Liver (tissue), 9 donors: ENCODE measurements around the gene OSBPL10. TPM values are rescaled to one million over a fixed set of nuclear protein-coding genes. Genes with fewer than 3 reads are reported as not detected.

Experiments
- DNase-seq: peaks from one replicate; pipeline ENCODE4 v3.0.0-alpha.2; 2017; ENCODE audit warnings: low spot score
- H3K27ac ChIP-seq, 2 donors: one replicate each; pipeline ENCODE4 v1.7.0; 2013; ENCODE audit warnings: inconsistent platforms in 2 of 2, low read length in 2 of 2, control low read depth in 1 of 2, low read depth in 1 of 2, mild to moderate bottlenecking in 1 of 2
- H3K27me3 ChIP-seq, 4 donors: one replicate each; pipeline versions ENCODE4 v1.6.1 to v1.7.0; 2013; ENCODE audit warnings: low read length in 3 of 4, inconsistent platforms in 1 of 4, mild to moderate bottlenecking in 1 of 4, moderate library complexity in 1 of 4; ENCODE audit not compliant: control insufficient read depth in 4 of 4, insufficient read depth in 4 of 4
- H3K36me3 ChIP-seq, 4 donors: one replicate each; pipeline versions ENCODE4 v1.6.1 to v1.7.0; 2013; ENCODE audit warnings: low read length in 3 of 4, mild to moderate bottlenecking in 3 of 4, low read depth in 1 of 4, moderate library complexity in 1 of 4; ENCODE audit not compliant: control insufficient read depth in 4 of 4, insufficient read depth in 3 of 4
- H3K4me1 ChIP-seq, 4 donors: one replicate each; pipeline versions ENCODE4 v1.6.1 to v1.7.0; 2013; ENCODE audit warnings: low read length in 3 of 4, mild to moderate bottlenecking in 3 of 4, moderate library complexity in 1 of 4; ENCODE audit not compliant: control insufficient read depth in 4 of 4, insufficient read depth in 4 of 4
- H3K4me3 ChIP-seq, 3 donors: one replicate each; pipeline versions ENCODE4 v1.6.1 to v1.7.0; 2013; ENCODE audit warnings: low read length in 3 of 3, control low read depth in 1 of 3, low read depth in 1 of 3, mild to moderate bottlenecking in 1 of 3
- H3K9ac ChIP-seq, 2 donors: one replicate each; pipeline ENCODE4 v1.7.0; 2013; ENCODE audit warnings: low read length in 2 of 2, mild to moderate bottlenecking in 2 of 2, moderate library complexity in 2 of 2, control low read depth in 1 of 2, low read depth in 1 of 2
- H3K9me3 ChIP-seq, 4 donors: one replicate each; pipeline versions ENCODE4 v1.6.1 to v1.7.0; 2013; ENCODE audit warnings: low read length in 3 of 4; ENCODE audit not compliant: control insufficient read depth in 4 of 4
- EGR1 ChIP-seq, 2 donors: IDR thresholded peaks; 2 replicates each; pipeline ENCODE4 v1.6.1; 2016 to 2018; ENCODE audit warnings: antibody characterized with exemption in 2 of 2, low read depth in 2 of 2
- FOXA1 ChIP-seq: IDR thresholded peaks from 2 replicates; pipeline ENCODE4 v1.6.1; 2016; ENCODE audit warnings: antibody characterized with exemption
- FOXA2 ChIP-seq: IDR thresholded peaks from 2 replicates; pipeline ENCODE4 v1.6.1; 2016; ENCODE audit warnings: antibody characterized with exemption
- GABPA ChIP-seq, 2 donors: IDR thresholded peaks in 1 of 2; conservative IDR thresholded peaks in 1 of 2; 2 replicates each; pipeline ENCODE4 v1.6.1; 2016; ENCODE audit warnings: antibody characterized with exemption in 2 of 2, mild to moderate bottlenecking in 1 of 2, moderate library complexity in 1 of 2
- HNF4G ChIP-seq: IDR thresholded peaks from 2 replicates; pipeline ENCODE4 v1.6.1; 2016; ENCODE audit warnings: antibody characterized with exemption
- JUND ChIP-seq, 2 donors: IDR thresholded peaks; 2 replicates each; pipeline ENCODE4 v1.6.1; 2016; ENCODE audit warnings: antibody characterized with exemption in 2 of 2
- NR2F2 ChIP-seq: IDR thresholded peaks from 2 replicates; pipeline ENCODE4 v1.6.1; 2016; ENCODE audit warnings: antibody characterized with exemption
- RAD21 ChIP-seq, 2 donors: IDR thresholded peaks; 2 replicates each; pipeline ENCODE4 v1.6.1; 2016; ENCODE audit warnings: antibody characterized with exemption in 2 of 2, mild to moderate bottlenecking in 2 of 2
- SP1 ChIP-seq: IDR thresholded peaks from 2 replicates; pipeline ENCODE4 v1.6.1; 2018; ENCODE audit warnings: antibody characterized with exemption, mild to moderate bottlenecking
- TAF1 ChIP-seq: conservative IDR thresholded peaks from 2 replicates; pipeline ENCODE4 v1.6.1; 2016; ENCODE audit warnings: antibody characterized with exemption, mild to moderate bottlenecking
- YY1 ChIP-seq: IDR thresholded peaks from 2 replicates; pipeline ENCODE4 v1.6.1; 2016; ENCODE audit warnings: antibody characterized with exemption, mild to moderate bottlenecking
- WGBS: extraction: QIAGEN DNeasy Blood & Tissue Kit; methylation state at CpG from one replicate; pipeline ENCODE4 v1.1.7; 2013; 5-methylcytosine and 5-hydroxymethylcytosine counted together
- polyA plus RNA-seq, 2 donors: library from polyadenylated mRNA; stranded (reverse) in 1 of 2; unstranded in 1 of 2; fragments of 200-250 nt in 1 of 2; fragments of >200 nt in 1 of 2; fragmentation: Nextera tagmentation in 1 of 2; extraction: Ambion mirVana in 1 of 2; gene quantifications; one replicate each; pipeline versions ENCODE4 v1.2.1 to v1.2.3, GENCODE V29; 2013 to 2015
- total RNA-seq, 2 donors: library from RNA; depleted of rRNA; stranded (reverse); fragments of >200 nt; gene quantifications; one replicate each; pipeline ENCODE4 v1.2.3, GENCODE V29; 2014
- TF ChIP-seq, protein P1 (sequence below): IDR thresholded peaks from 2 replicates; pipeline ENCODE4 v1.6.1; 2016; ENCODE audit warnings: antibody characterized with exemption
- TF ChIP-seq, protein P2 (sequence below): IDR thresholded peaks from 2 replicates; pipeline ENCODE4 v1.6.1; 2016; ENCODE audit warnings: antibody characterized with exemption
- TF ChIP-seq, protein P3 (sequence below): IDR thresholded peaks from 2 replicates; pipeline ENCODE4 v1.6.1; 2016; ENCODE audit warnings: antibody characterized with exemption, mild to moderate bottlenecking
- TF ChIP-seq, protein P4 (sequence below): fragments of 150-350 bp; IDR thresholded peaks from 2 replicates; pipeline ENCODE4 v1.5.1; 2017; ENCODE audit warnings: improper control_type of control experiment, low read depth, low read length; ENCODE audit not compliant: missing input control
- donor health status: healthy.
- donor health status: healthy.
- donor health status: healthy.
- donor health status: healthy.
- donor health status: healthy.

Gene OSBPL10
- total and polyA plus RNA-seq, 4 donors: 0.75 to 4.0 (median 1.7) TPM

DNA sequence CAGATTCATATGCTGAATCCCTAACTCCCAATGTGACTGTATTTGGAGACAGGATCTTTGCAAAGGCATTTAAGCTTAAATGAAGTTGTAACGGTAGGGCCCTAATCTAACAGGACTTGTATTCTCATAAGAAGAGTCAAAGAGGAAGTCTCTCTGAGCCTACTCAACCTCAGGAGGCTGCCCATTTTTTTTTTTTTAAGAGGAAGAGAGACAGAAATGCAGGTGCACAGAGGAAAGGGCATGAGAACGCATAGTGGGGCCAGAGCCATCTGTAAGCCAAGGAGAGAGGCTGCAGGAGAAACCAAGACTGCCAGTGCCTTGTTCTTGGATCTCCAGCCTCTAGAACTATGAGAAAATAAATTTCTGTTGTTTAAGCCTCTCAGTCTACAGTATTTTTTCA is 28.9 kb upstream of the OSBPL10 start:
- 72% methylated on average over 2 of the region's 2 CpGs for WGBS

DNA sequence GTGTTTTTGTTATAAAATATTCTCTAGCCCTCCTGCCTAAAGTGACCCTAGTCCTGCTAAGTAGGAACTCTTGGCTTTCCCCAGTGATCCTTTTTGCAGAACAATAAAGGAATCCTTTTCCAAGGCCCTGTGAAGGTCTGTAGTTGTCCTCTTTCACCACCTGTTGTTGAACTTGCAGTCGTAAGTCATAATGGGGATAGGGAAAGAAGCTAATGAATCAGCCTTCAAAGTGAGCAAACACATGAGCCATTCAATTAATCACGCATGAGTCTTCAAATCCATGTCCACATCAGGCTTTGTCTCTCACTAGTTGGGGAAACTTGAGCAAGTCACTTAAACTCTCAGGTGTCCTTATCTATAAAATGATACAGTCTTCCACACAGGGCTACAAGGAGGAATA is 28.0 kb upstream of the OSBPL10 start:
- no peak overlapping the region for H3K9ac ChIP-seq
- H3K4me1 ChIP-seq: no peaks in the 10 kb centered on the region
- H3K27ac ChIP-seq: no peak overlapping the region
- H3K9me3 ChIP-seq: no peaks in the 10 kb centered on the region
- H3K27me3 ChIP-seq: peaks cover 0 to 3% (median 0%) of the 10 kb centered on the region in 4 donors
- no peak for DNase-seq
- H3K36me3 ChIP-seq: no peaks in the 10 kb centered on the region
- TF ChIP-seq, protein P1, sequence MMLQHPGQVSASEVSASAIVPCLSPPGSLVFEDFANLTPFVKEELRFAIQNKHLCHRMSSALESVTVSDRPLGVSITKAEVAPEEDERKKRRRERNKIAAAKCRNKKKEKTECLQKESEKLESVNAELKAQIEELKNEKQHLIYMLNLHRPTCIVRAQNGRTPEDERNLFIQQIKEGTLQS: no peak
- no peak for TF ChIP-seq HNF4G
- no peak for TF ChIP-seq JUND (IDR thresholded peaks at IDR 0.05)
- TF ChIP-seq SP1: no peak
- TF ChIP-seq FOXA2: no peak
- TF ChIP-seq, protein P2, sequence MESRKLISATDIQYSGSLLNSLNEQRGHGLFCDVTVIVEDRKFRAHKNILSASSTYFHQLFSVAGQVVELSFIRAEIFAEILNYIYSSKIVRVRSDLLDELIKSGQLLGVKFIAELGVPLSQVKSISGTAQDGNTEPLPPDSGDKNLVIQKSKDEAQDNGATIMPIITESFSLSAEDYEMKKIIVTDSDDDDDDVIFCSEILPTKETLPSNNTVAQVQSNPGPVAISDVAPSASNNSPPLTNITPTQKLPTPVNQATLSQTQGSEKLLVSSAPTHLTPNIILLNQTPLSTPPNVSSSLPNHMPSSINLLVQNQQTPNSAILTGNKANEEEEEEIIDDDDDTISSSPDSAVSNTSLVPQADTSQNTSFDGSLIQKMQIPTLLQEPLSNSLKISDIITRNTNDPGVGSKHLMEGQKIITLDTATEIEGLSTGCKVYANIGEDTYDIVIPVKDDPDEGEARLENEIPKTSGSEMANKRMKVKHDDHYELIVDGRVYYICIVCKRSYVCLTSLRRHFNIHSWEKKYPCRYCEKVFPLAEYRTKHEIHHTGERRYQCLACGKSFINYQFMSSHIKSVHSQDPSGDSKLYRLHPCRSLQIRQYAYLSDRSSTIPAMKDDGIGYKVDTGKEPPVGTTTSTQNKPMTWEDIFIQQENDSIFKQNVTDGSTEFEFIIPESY: no peak
- TF ChIP-seq NR2F2: no peak
- no peak for TF ChIP-seq YY1
- H3K4me3 ChIP-seq: no peak overlapping the region
- 94% methylated on average over 2 of the region's 2 CpGs for WGBS

More for the DNA sequence above, 28.9 kb upstream of the OSBPL10 start:
- DNase-seq: no peak
- no peak overlapping the region for H3K27ac ChIP-seq
- H3K4me1 ChIP-seq: no peaks in the 10 kb centered on the region
- no peaks in the 10 kb centered on the region for H3K9me3 ChIP-seq
- TF ChIP-seq JUND (IDR thresholded peaks at IDR 0.05) (no peak), NR2F2 (no peak)
- TF ChIP-seq, protein P2: no peak
- peaks cover 0 to 3% (median 0%) of the 10 kb centered on the region in 4 donors for H3K27me3 ChIP-seq
- no peaks in the 10 kb centered on the region for H3K36me3 ChIP-seq
- no peak overlapping the region for H3K4me3 ChIP-seq
- H3K9ac ChIP-seq: no peak overlapping the region

DNA sequence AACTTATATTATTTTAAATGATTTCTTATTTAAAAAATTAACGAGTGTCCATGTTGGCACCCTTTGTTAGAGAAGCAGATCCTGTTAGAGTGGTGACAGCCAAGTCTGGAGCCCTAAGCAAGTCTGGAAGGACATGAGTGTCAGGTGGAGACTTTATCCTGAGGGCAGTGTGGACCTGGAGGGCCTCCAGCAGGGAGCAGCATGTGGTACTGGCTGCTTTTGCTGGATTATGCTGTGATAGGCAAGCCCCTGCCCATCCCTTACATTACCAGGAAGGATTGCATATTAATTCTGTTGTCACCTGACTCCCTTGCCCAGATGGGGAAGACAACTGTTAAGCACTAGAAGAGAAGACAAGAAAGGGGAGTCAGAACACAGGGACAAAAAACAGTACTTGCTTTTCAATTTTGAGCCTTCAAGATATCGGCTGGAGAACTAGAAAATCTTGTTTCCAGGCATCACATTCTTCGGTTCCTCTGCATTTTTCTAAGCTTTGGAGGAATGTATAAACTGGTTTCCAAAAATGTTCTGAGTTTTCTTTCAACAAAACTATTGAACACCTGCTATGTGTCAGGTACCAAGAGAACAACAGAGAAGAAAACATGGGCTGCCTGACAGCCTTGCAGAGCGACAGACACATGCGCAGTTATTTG is 23.2 kb upstream of the OSBPL10 start:
- 83% methylated on average over 5 of the region's 5 CpGs for WGBS

More for the DNA sequence above, 23.2 kb upstream of the OSBPL10 start:
- no peaks in the 10 kb centered on the region for H3K36me3 ChIP-seq
- no peak for DNase-seq
- H3K4me3 ChIP-seq: no peak overlapping the region
- H3K9ac ChIP-seq: no peak overlapping the region
- no peak overlapping the region for H3K27ac ChIP-seq
- TF ChIP-seq GABPA (IDR thresholded peaks at IDR 0.05 in 1 of 2, conservative IDR thresholded peaks at IDR 0.05 in 1 of 2) (no peak), RAD21 (IDR thresholded peaks at IDR 0.05) (no peak), HNF4G (no peak), JUND (IDR thresholded peaks at IDR 0.05) (no peak), YY1 (no peak), TAF1 (no peak), FOXA1 (no peak), SP1 (no peak), EGR1 (IDR thresholded peaks at IDR 0.05; ENCODE audit: low read depth in 2 of 2) (no peak)
- TF ChIP-seq, protein P1: no peak
- TF ChIP-seq, protein P3, sequence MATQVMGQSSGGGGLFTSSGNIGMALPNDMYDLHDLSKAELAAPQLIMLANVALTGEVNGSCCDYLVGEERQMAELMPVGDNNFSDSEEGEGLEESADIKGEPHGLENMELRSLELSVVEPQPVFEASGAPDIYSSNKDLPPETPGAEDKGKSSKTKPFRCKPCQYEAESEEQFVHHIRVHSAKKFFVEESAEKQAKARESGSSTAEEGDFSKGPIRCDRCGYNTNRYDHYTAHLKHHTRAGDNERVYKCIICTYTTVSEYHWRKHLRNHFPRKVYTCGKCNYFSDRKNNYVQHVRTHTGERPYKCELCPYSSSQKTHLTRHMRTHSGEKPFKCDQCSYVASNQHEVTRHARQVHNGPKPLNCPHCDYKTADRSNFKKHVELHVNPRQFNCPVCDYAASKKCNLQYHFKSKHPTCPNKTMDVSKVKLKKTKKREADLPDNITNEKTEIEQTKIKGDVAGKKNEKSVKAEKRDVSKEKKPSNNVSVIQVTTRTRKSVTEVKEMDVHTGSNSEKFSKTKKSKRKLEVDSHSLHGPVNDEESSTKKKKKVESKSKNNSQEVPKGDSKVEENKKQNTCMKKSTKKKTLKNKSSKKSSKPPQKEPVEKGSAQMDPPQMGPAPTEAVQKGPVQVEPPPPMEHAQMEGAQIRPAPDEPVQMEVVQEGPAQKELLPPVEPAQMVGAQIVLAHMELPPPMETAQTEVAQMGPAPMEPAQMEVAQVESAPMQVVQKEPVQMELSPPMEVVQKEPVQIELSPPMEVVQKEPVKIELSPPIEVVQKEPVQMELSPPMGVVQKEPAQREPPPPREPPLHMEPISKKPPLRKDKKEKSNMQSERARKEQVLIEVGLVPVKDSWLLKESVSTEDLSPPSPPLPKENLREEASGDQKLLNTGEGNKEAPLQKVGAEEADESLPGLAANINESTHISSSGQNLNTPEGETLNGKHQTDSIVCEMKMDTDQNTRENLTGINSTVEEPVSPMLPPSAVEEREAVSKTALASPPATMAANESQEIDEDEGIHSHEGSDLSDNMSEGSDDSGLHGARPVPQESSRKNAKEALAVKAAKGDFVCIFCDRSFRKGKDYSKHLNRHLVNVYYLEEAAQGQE: no peak
- TF ChIP-seq, protein P4, sequence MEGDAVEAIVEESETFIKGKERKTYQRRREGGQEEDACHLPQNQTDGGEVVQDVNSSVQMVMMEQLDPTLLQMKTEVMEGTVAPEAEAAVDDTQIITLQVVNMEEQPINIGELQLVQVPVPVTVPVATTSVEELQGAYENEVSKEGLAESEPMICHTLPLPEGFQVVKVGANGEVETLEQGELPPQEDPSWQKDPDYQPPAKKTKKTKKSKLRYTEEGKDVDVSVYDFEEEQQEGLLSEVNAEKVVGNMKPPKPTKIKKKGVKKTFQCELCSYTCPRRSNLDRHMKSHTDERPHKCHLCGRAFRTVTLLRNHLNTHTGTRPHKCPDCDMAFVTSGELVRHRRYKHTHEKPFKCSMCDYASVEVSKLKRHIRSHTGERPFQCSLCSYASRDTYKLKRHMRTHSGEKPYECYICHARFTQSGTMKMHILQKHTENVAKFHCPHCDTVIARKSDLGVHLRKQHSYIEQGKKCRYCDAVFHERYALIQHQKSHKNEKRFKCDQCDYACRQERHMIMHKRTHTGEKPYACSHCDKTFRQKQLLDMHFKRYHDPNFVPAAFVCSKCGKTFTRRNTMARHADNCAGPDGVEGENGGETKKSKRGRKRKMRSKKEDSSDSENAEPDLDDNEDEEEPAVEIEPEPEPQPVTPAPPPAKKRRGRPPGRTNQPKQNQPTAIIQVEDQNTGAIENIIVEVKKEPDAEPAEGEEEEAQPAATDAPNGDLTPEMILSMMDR: no peak
- H3K4me1 ChIP-seq: no peaks in the 10 kb centered on the region
- peaks cover 0 to 8% (median 0%) of the 10 kb centered on the region in 4 donors for H3K27me3 ChIP-seq
- no peaks in the 10 kb centered on the region for H3K9me3 ChIP-seq
